ENCODE results near the gene CFLAR. TPM values are rescaled to one million over a fixed set of nuclear protein-coding genes. Genes with fewer than 3 reads are reported as not detected.

CFLAR gene
- total and polyA plus RNA-seq, 2 of the 13 experiments (the other 11 are each of a cell fraction or from before 2014, with no cell fraction given), result 43.8 to 92.1 TPM

DNA sequence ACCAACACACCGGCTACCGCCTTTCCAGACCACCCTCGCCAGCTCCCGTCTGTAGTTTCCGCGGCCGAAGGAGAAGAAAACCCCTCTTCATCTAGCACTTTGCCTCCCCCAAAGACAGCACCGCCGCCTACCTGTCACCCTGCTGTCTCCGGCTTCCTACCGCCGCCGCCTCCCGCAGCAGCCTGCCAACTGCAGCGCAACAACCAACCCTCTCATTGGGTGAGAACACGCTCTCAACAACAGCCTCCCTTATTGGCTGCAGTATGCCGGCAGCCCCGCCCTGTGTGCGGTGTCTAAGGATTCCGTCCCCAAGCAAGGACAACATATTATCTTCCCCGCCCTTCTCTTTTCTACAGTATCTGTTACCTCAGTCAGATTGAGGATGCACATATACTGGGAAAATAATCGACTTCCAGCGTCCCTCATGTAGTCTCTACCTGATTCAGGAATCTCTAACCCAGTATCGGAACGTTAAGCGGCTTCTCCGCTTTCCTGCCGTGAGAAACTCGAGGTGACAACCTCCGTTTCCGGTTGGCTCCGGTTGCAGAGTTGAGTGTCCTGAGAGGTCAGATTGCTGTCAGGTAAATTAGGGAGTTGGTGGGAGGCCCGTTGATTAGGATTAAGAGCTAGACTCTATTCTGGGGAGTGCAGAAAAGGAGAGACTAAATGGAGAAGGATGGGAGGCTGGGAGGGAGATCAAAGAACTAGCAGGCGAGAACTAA, 44.3 kb upstream of the CFLAR start, which contains the start of the genes HYCC2 and NDUFB3 (continued):
- TF ChIP-seq PRDM4 (CRISPR knock-in tag; IDR thresholded peaks at IDR 0.05; ENCODE audit: borderline replicate concordance), result 0 out of 2 replicates have a peak, but pooled peaks have one; percentile 71
- no peak for TF ChIP-seq SRSF9 (IDR thresholded peaks at IDR 0.05; ENCODE audit: borderline replicate concordance, insufficient read depth, low read depth, low read length, poor library complexity, severe bottlenecking)
- TF ChIP-seq ZNF512B (CRISPR knock-in tag; IDR thresholded peaks at IDR 0.05; ENCODE audit: borderline replicate concordance), result no peak
- TF ChIP-seq ZBTB7B (CRISPR knock-in tag; IDR thresholded peaks at IDR 0.05), result peak; percentile 89
- TF ChIP-seq ZNF883 (CRISPR knock-in tag; IDR thresholded peaks at IDR 0.05; ENCODE audit: not compliant biosample characterization), result peak; percentile 90
- TF ChIP-seq SMAD3 (CRISPR knock-in tag; IDR thresholded peaks at IDR 0.05), result peak; percentile 96
- TF ChIP-seq RXRB (CRISPR knock-in tag; IDR thresholded peaks at IDR 0.05; ENCODE audit: borderline replicate concordance), result peak; percentile 78
- no peak for TF ChIP-seq ZNF484 (CRISPR knock-in tag; IDR thresholded peaks at IDR 0.05; ENCODE audit: borderline replicate concordance, low read depth)
- TF ChIP-seq ZSCAN30 (CRISPR knock-in tag; IDR thresholded peaks at IDR 0.05), result no peak
- no peak; the same call in 1 of the 2 replicates for TF ChIP-seq MIER3 (CRISPR knock-in tag; IDR thresholded peaks at IDR 0.05; ENCODE audit: borderline replicate concordance)
- peak; percentile 47 for TF ChIP-seq FOXA3 (CRISPR knock-in tag; IDR thresholded peaks at IDR 0.05)
- peak; percentile 97 for TF ChIP-seq KMT2B (CRISPR knock-in tag; IDR thresholded peaks at IDR 0.05)
- peak; percentile 74; the same call in 1 of the 2 replicates for TF ChIP-seq JUNB (CRISPR knock-in tag; IDR thresholded peaks at IDR 0.05; ENCODE audit: borderline replicate concordance)
- peak; percentile 95; the same call in 1 of the 2 replicates for TF ChIP-seq ZZZ3 (CRISPR knock-in tag; IDR thresholded peaks at IDR 0.05; ENCODE audit: borderline replicate concordance)
- TF ChIP-seq HNRNPK (IDR thresholded peaks at IDR 0.05; ENCODE audit: low read depth, low read length, poor library complexity, severe bottlenecking), result no peak
- no peak for TF ChIP-seq NR1H2 (CRISPR knock-in tag; IDR thresholded peaks at IDR 0.05; ENCODE audit: borderline replicate concordance, low read depth)
- TF ChIP-seq HMGXB4 (CRISPR knock-in tag; IDR thresholded peaks at IDR 0.05; ENCODE audit: borderline replicate concordance in 1 of 2, low read depth in 1 of 2), result peak; percentile 94 to 98
- TF ChIP-seq ZNF18 (CRISPR knock-in tag; IDR thresholded peaks at IDR 0.05; ENCODE audit: insufficient replicate concordance), result no peak
- TF ChIP-seq SP140L (CRISPR knock-in tag; IDR thresholded peaks at IDR 0.05; ENCODE audit: borderline replicate concordance), result peak; percentile 93
